Measurements from ENCODE around the gene ALB. TPM values are rescaled to one million over a fixed set of nuclear protein-coding genes. Genes with fewer than 3 reads are reported as not detected.

ALB gene
- total RNA-seq, 1 experiment from 2014 or later: 23.4 TPM

GRCh38 chr4:73447671-73448070 lies 43.6 kb downstream of the ALB start (continued):
- TF ChIP-seq ERG (CRISPR knock-in tag; IDR thresholded peaks at IDR 0.05) (no peak), ZNF138 (CRISPR knock-in tag; conservative IDR thresholded peaks at IDR 0.05) (no peak), E2F5 (CRISPR knock-in tag; IDR thresholded peaks at IDR 0.05) (no peak), FOXK1 (CRISPR knock-in tag; IDR thresholded peaks at IDR 0.05) (no peak)
- TF ChIP-seq, protein P1, sequence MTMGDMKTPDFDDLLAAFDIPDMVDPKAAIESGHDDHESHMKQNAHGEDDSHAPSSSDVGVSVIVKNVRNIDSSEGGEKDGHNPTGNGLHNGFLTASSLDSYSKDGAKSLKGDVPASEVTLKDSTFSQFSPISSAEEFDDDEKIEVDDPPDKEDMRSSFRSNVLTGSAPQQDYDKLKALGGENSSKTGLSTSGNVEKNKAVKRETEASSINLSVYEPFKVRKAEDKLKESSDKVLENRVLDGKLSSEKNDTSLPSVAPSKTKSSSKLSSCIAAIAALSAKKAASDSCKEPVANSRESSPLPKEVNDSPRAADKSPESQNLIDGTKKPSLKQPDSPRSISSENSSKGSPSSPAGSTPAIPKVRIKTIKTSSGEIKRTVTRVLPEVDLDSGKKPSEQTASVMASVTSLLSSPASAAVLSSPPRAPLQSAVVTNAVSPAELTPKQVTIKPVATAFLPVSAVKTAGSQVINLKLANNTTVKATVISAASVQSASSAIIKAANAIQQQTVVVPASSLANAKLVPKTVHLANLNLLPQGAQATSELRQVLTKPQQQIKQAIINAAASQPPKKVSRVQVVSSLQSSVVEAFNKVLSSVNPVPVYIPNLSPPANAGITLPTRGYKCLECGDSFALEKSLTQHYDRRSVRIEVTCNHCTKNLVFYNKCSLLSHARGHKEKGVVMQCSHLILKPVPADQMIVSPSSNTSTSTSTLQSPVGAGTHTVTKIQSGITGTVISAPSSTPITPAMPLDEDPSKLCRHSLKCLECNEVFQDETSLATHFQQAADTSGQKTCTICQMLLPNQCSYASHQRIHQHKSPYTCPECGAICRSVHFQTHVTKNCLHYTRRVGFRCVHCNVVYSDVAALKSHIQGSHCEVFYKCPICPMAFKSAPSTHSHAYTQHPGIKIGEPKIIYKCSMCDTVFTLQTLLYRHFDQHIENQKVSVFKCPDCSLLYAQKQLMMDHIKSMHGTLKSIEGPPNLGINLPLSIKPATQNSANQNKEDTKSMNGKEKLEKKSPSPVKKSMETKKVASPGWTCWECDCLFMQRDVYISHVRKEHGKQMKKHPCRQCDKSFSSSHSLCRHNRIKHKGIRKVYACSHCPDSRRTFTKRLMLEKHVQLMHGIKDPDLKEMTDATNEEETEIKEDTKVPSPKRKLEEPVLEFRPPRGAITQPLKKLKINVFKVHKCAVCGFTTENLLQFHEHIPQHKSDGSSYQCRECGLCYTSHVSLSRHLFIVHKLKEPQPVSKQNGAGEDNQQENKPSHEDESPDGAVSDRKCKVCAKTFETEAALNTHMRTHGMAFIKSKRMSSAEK (CRISPR knock-in tag; IDR thresholded peaks at IDR 0.05; ENCODE audit: borderline replicate concordance): no peak

DNA sequence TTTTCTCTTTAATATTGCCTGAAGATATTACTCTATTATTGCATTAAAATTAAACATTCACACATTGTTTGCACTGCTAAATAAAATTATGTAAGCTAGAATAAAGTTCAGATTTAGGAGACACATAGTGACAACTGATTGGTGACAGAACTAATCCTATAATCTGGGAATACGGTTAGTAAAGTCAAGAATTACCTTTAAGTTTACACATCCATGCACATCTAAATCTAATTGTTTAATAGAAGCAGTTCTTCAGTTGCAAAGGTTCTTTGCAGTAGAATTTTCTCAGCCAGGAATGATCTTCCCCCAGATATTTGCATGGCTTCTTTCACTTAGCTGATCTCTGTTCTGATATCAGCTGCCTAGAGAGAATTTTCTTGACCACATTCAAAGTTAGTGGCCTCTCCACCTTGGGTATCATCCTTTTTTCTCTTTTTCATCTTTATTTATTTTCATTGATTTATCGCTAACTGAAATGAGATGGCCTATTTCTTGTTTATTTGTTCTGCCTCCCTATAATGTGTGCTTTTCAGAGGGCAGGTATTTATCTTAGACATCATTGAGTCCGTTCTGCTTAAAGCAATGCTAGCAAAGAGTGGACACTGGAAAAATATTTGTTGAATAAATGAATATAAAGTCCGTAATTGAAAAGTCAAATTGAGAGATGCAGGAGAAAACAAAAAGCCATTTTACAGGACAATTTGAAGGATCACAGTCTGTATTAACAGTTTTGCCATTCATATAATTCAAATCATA lies 44.5 kb downstream of the ALB start:
- ATAC-seq (no peak), DNase-seq (ENCODE audit: low spot score) (no peak)
- ChIA-PET POLR2A (no interaction called here), CTCF (no interaction called here)
- H3K36me3 Mint-ChIP-seq: no peaks in the 10 kb centered on the region
- no peak overlapping the region for H3K4me3 Mint-ChIP-seq
- TF ChIP-seq, protein P2, sequence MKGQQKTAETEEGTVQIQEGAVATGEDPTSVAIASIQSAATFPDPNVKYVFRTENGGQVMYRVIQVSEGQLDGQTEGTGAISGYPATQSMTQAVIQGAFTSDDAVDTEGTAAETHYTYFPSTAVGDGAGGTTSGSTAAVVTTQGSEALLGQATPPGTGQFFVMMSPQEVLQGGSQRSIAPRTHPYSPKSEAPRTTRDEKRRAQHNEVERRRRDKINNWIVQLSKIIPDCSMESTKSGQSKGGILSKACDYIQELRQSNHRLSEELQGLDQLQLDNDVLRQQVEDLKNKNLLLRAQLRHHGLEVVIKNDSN (CRISPR knock-in tag; IDR thresholded peaks at IDR 0.05): no peak
- TF ChIP-seq GABPB1 (CRISPR knock-in tag; IDR thresholded peaks at IDR 0.05): no peak
- H3K27me3 Mint-ChIP-seq (ENCODE audit: low read depth): peaks cover 53% of the 10 kb centered on the region
- no peak overlapping the region for H3K27ac Mint-ChIP-seq
- H3K4me1 Mint-ChIP-seq: peaks cover 50% of the 10 kb centered on the region
- no peaks in the 10 kb centered on the region for H3K9me3 Mint-ChIP-seq

DNA sequence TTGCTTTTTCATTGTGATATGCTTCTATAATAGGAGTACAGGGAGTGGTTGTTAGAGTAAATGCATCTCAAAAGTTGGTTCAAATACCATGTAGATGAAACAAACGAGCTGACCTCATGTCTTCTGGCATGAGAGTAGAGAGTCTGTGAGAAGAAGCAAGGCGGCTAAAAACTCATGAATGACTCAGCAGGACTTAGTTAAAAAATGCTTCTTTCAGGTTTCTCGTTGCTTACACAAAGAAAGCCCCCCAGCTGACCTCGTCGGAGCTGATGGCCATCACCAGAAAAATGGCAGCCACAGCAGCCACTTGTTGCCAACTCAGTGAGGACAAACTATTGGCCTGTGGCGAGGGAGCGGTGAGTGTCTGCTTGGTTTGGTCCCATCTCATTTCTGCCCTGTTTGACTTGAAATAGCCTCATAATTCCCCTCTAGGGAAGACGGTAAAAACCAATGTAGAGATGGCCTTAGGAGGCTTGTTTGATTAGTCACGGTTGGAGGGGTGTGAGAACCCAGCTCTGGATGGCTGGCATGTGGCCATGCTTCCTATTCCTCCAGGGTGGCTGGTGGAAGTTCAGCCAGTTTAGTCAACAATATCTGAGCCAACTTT lies 46.4 kb downstream of the ALB start:
- ChIA-PET POLR2A (no interaction called here), CTCF (interaction anchor here (0.7 to 1.6 kb wide), 2 partner anchors 109 to 123 kb away, joined by 3 to 11 read pairs; no protein-coding TSS in a partner anchor)
- Mint-ChIP-seq H3K4me3 (peak overlapping the region; percentile 36; the same call in 1 of the 2 replicates), H3K27me3 (ENCODE audit: low read depth) (peaks cover 53% of the 10 kb centered on the region), H3K27ac (no peak overlapping the region), H3K36me3 (no peaks in the 10 kb centered on the region), H3K9me3 (no peaks in the 10 kb centered on the region), H3K4me1 (peaks cover 54% of the 10 kb centered on the region)
- peak; percentile 18 for DNase-seq (ENCODE audit: low spot score)
- peak; percentile 46 for ATAC-seq
- TF ChIP-seq CREM (CRISPR knock-in tag; IDR thresholded peaks at IDR 0.05) (no peak), FOXK1 (CRISPR knock-in tag; IDR thresholded peaks at IDR 0.05) (0 out of 2 replicates have a peak, but pooled peaks have one; percentile 13), PREB (CRISPR knock-in tag; IDR thresholded peaks at IDR 0.05; ENCODE audit: borderline replicate concordance) (0 out of 2 replicates have a peak, but pooled peaks have one; percentile 28), ETV6 (CRISPR knock-in tag; IDR thresholded peaks at IDR 0.05) (peak; percentile 45; the same call in 1 of the 2 replicates), ZNF138 (CRISPR knock-in tag; conservative IDR thresholded peaks at IDR 0.05) (no peak), NFE2L1 (CRISPR knock-in tag; IDR thresholded peaks at IDR 0.05) (peak; percentile 88), GABPB1 (CRISPR knock-in tag; IDR thresholded peaks at IDR 0.05) (peak; percentile 17; the same call in 1 of the 2 replicates), SP1 (CRISPR knock-in tag; conservative IDR thresholded peaks at IDR 0.05) (0 out of 2 replicates have a peak, but pooled peaks have one; percentile 25)
- TF ChIP-seq, protein P3, sequence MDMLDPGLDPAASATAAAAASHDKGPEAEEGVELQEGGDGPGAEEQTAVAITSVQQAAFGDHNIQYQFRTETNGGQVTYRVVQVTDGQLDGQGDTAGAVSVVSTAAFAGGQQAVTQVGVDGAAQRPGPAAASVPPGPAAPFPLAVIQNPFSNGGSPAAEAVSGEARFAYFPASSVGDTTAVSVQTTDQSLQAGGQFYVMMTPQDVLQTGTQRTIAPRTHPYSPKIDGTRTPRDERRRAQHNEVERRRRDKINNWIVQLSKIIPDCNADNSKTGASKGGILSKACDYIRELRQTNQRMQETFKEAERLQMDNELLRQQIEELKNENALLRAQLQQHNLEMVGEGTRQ (CRISPR knock-in tag; IDR thresholded peaks at IDR 0.05): no peak
- TF ChIP-seq, protein P4, sequence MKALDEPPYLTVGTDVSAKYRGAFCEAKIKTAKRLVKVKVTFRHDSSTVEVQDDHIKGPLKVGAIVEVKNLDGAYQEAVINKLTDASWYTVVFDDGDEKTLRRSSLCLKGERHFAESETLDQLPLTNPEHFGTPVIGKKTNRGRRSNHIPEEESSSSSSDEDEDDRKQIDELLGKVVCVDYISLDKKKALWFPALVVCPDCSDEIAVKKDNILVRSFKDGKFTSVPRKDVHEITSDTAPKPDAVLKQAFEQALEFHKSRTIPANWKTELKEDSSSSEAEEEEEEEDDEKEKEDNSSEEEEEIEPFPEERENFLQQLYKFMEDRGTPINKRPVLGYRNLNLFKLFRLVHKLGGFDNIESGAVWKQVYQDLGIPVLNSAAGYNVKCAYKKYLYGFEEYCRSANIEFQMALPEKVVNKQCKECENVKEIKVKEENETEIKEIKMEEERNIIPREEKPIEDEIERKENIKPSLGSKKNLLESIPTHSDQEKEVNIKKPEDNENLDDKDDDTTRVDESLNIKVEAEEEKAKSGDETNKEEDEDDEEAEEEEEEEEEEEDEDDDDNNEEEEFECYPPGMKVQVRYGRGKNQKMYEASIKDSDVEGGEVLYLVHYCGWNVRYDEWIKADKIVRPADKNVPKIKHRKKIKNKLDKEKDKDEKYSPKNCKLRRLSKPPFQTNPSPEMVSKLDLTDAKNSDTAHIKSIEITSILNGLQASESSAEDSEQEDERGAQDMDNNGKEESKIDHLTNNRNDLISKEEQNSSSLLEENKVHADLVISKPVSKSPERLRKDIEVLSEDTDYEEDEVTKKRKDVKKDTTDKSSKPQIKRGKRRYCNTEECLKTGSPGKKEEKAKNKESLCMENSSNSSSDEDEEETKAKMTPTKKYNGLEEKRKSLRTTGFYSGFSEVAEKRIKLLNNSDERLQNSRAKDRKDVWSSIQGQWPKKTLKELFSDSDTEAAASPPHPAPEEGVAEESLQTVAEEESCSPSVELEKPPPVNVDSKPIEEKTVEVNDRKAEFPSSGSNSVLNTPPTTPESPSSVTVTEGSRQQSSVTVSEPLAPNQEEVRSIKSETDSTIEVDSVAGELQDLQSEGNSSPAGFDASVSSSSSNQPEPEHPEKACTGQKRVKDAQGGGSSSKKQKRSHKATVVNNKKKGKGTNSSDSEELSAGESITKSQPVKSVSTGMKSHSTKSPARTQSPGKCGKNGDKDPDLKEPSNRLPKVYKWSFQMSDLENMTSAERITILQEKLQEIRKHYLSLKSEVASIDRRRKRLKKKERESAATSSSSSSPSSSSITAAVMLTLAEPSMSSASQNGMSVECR (CRISPR knock-in tag; IDR thresholded peaks at IDR 0.05; ENCODE audit: borderline replicate concordance): no peak
